Osteocyte (in vitro differentiated cells): ENCODE results near the gene CACNA2D2. TPM values are rescaled to one million over a fixed set of nuclear protein-coding genes. Genes with fewer than 3 reads are reported as not detected.

Experiments used
- DNase-seq: peaks from one replicate; pipeline ENCODE4 v3.0.0; 2021; ENCODE audit warnings: mixed read lengths; ENCODE audit not compliant: unreplicated experiment; ENCODE audit errors: extremely low spot score
- H3K27ac Mint-ChIP-seq: one replicate; pipeline ENCODE4 v1.8.0; 2021; ENCODE audit warnings: mild to moderate bottlenecking, mixed read lengths; ENCODE audit not compliant: unreplicated experiment
- H3K27me3 Mint-ChIP-seq: one replicate; pipeline ENCODE4 v1.8.0; 2021; ENCODE audit warnings: mixed read lengths; ENCODE audit not compliant: unreplicated experiment
- H3K36me3 Mint-ChIP-seq: one replicate; pipeline ENCODE4 v1.8.0; 2021; ENCODE audit warnings: mixed read lengths; ENCODE audit not compliant: unreplicated experiment
- H3K4me1 Mint-ChIP-seq: one replicate; pipeline ENCODE4 v1.8.0; 2021; ENCODE audit warnings: mixed read lengths; ENCODE audit not compliant: unreplicated experiment
- H3K4me3 Mint-ChIP-seq: one replicate; pipeline ENCODE4 v1.8.0; 2021; ENCODE audit warnings: mild to moderate bottlenecking, moderate library complexity, mixed read lengths; ENCODE audit not compliant: unreplicated experiment
- H3K9me3 Mint-ChIP-seq: one replicate; pipeline ENCODE4 v1.8.0; 2021; ENCODE audit warnings: mixed read lengths; ENCODE audit not compliant: unreplicated experiment
- CTCF ChIP-seq: fragments of 200-600 bp; sonication (generic); IDR thresholded peaks from 2 replicates; pipeline ENCODE4 v1.5.0; 2021; ENCODE audit warnings: antibody characterized with exemption, mild to moderate bottlenecking, moderate library complexity
- total RNA-seq: library from RNA; stranded (reverse); gene quantifications from 2 replicates; pipeline ENCODE4 v1.2.1, GENCODE V29; 2021

The CACNA2D2 gene
- total RNA-seq, 1 donor from 2014 or later = 0.27 TPM

DNA sequence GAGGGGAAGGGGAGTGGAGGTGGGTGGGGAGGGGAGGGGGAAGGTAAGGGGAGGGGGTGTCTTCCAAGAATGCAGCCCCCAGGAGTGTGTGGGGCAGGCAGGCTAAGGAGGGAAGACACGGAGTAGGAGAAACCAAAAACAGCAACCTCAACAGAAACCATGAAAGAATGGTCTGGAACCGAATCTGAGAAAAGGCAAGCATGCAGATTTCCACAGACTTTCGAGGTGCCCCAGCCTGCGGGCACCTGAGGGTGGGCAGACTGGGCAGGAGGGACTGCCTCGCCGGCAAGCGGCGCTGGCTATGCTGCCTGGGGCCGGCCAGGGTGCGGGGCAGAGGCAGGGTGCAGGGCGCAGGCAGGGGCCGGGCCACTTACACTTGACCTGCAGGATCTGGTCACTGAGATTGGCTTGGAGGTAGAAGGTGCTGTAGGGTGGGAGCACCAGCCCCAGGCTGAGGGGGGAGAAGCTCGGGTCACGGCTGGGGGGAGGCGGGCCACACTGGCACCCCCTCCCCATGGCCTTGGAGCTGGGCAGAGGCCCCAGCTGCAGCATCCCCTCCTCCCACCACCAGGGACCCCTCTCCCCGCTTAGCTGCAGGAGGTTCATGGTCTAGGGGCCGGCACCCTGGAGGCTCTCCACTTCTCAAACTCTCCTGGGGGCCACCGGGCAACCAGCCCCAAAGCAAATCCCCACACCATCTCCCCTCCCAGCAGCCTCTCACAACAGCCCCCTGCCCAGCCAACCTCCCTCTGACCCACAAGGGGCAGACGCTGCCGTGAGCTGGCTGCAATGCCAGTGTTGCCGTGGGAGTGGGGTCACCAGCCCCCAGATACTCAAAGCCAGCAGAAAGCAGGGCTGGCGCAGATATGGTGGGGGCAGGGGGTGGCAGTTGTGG is 128.8 kb downstream of the CACNA2D2 start:
- H3K27me3 Mint-ChIP-seq = peaks cover 8% of the 10 kb centered on the region
- no peaks in the 10 kb centered on the region for H3K36me3 Mint-ChIP-seq
- H3K27ac Mint-ChIP-seq = no peak overlapping the region
- DNase-seq = no peak
- no peaks in the 10 kb centered on the region for H3K9me3 Mint-ChIP-seq
- H3K4me1 Mint-ChIP-seq = no peaks in the 10 kb centered on the region
- TF ChIP-seq CTCF = no peak
- H3K4me3 Mint-ChIP-seq = no peak overlapping the region

DNA sequence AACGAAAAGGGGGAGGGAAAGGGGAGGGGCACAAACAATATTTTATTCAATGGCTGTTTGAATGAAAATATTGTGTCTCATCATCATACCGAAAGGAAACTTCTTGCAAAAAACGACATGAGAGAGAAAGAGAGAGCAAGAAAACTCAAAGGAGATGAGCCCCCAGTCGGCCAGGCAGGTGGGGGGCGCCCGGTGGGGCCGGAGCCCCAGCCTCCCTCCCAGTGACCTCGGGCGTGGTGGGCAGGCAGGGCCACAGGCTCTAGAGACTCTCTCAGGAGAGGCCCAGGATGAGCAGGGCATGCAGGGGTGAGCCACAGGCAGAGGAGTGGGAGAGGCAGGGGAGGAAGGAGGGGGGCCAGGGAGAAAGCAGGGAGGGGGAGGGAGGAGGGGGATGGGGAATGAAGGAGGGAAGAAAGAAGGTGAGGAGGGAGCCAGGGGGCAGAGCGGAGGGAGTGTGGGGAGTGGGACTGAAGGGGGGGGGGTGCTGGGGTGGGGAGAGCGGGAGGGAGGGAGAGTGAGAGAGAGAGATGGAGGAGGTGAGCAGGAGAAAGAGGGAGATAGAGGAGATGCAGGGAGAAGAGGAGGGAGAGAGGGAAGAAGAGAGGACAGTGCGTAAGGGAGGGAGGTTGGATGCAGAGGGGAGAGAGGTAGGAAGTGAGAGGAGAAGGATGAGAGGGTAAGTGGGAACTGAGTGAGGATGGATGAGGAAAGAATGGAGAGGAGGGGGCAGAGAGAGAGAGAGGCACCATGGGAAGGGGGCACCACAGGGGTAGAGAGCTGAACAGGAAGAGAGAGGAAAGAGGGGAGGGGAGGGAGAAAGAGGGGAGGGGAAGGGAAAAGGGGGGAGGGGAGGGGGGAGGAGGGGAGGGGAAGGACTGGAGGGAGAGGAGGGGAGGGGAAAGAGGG is 130.0 kb downstream of the CACNA2D2 start:
- H3K4me3 Mint-ChIP-seq = no peak overlapping the region
- TF ChIP-seq CTCF = no peak
- no peak overlapping the region for H3K27ac Mint-ChIP-seq
- H3K27me3 Mint-ChIP-seq = peaks cover 8% of the 10 kb centered on the region
- H3K36me3 Mint-ChIP-seq = no peaks in the 10 kb centered on the region
- DNase-seq = no peak
- no peaks in the 10 kb centered on the region for H3K4me1 Mint-ChIP-seq
- H3K9me3 Mint-ChIP-seq = no peaks in the 10 kb centered on the region

- no peak overlapping the region for H3K4me3 Mint-ChIP-seq
- H3K36me3 Mint-ChIP-seq = no peaks in the 10 kb centered on the region
- H3K4me1 Mint-ChIP-seq = no peaks in the 10 kb centered on the region
- no peak for TF ChIP-seq CTCF
- H3K9me3 Mint-ChIP-seq = no peaks in the 10 kb centered on the region
- DNase-seq = no peak
- H3K27me3 Mint-ChIP-seq = peaks cover 8% of the 10 kb centered on the region
- H3K27ac Mint-ChIP-seq = no peak overlapping the region
Observed at GRCh38 chr3:50372349-50372748, 131.1 kb downstream of the CACNA2D2 start.

DNA sequence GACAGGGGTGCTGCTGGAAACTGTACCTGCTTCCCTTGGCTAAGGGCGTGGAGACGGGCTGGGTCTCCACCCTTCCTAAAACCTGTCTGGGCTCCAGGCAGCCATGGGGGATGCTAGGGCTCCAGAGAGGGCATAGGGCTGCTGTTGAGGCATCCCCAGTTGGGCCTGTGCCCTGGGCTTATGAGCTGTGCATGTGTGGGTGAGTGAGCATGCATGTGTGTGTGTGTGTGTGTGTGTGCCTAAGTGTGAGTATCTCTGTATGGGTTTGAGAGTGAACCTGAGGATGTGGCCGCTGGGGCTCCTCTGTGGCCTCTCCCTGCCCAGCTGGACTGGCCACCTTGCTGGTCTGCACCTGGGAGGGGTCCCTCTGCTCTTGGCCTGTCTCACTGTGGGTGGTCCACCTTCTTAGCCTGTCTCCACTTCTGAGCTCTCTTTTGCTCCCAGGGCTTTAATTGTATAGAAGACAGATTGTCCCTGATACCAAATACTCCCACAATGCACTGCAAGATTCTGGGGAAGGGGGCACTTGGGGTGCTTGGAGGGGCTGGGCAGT is 132.2 kb downstream of the CACNA2D2 start:
- Mint-ChIP-seq H3K4me3 (no peak overlapping the region), H3K27me3 (peaks cover 8% of the 10 kb centered on the region)
- no peak for DNase-seq

More for the DNA sequence above, 132.2 kb downstream of the CACNA2D2 start:
- Mint-ChIP-seq H3K36me3 (no peaks in the 10 kb centered on the region), H3K4me1 (no peaks in the 10 kb centered on the region), H3K9me3 (no peaks in the 10 kb centered on the region), H3K27ac (no peak overlapping the region)
- TF ChIP-seq CTCF = no peak
